GM23248 (cell line): Measurements from ENCODE around the gene FBXO9. TPM values are rescaled to one million over a fixed set of nuclear protein-coding genes. Genes with fewer than 3 reads are reported as not detected.

Experiments
- DNase-seq: peaks from one replicate; pipeline ENCODE4 v3.0.0-alpha.2; 2015
- H2AFZ ChIP-seq: fragments of 200-600 bp; sonication (generic); 2 replicates; pipeline ENCODE4 v1.6.1; 2016; ENCODE audit warnings: antibody characterized with exemption
- H3F3A ChIP-seq: fragments of 200-600 bp; sonication (generic); 2 replicates; pipeline ENCODE4 v1.6.1; 2016; ENCODE audit warnings: mild to moderate bottlenecking, antibody characterized with exemption, mixed run types; ENCODE audit not compliant: insufficient read depth
- H3K27ac ChIP-seq: fragments of 200-600 bp; sonication (generic); 2 replicates; pipeline ENCODE4 v1.5.1; 2016; ENCODE audit warnings: mild to moderate bottlenecking
- H3K27me3 ChIP-seq: fragments of 200-600 bp; sonication (generic); replicated peaks from 2 replicates; pipeline ENCODE4 v1.6.1; 2016; ENCODE audit warnings: mild to moderate bottlenecking; ENCODE audit not compliant: insufficient read depth
- H3K36me3 ChIP-seq: fragments of 200-600 bp; sonication (generic); 2 replicates; pipeline ENCODE4 v1.6.1; 2016; ENCODE audit warnings: low read depth, mild to moderate bottlenecking
- H3K4me1 ChIP-seq: fragments of 200-600 bp; sonication (generic); 2 replicates; pipeline ENCODE4 v1.6.1; 2016; ENCODE audit warnings: mild to moderate bottlenecking; ENCODE audit not compliant: insufficient read depth
- H3K4me2 ChIP-seq: fragments of 200-600 bp; sonication (generic); one replicate; pipeline ENCODE4 v1.6.1; 2016; ENCODE audit warnings: mild to moderate bottlenecking; ENCODE audit not compliant: unreplicated experiment
- H3K4me3 ChIP-seq: fragments of 200-600 bp; sonication (generic); 2 replicates; pipeline ENCODE4 v1.5.1; 2016; ENCODE audit warnings: mild to moderate bottlenecking
- H3K79me2 ChIP-seq: fragments of 200-600 bp; sonication (generic); 2 replicates; pipeline ENCODE4 v1.6.1; 2016; ENCODE audit warnings: mild to moderate bottlenecking; ENCODE audit not compliant: insufficient read depth
- H3K9ac ChIP-seq: fragments of 200-600 bp; sonication (generic); 2 replicates; pipeline ENCODE4 v1.6.1; 2016; ENCODE audit warnings: mild to moderate bottlenecking
- H3K9me2 ChIP-seq: fragments of 200-600 bp; sonication (generic); 2 replicates; pipeline ENCODE4 v1.6.1; 2016; ENCODE audit warnings: mixed run types, mild to moderate bottlenecking, moderate library complexity; ENCODE audit not compliant: insufficient read depth
- H3K9me3 ChIP-seq: fragments of 200-600 bp; sonication (generic); one replicate; pipeline ENCODE4 v1.6.1; 2017; ENCODE audit warnings: low read depth
- H4K20me1 ChIP-seq: fragments of 200-600 bp; sonication (generic); 2 replicates; pipeline ENCODE4 v1.6.0; 2016; ENCODE audit not compliant: insufficient read depth
- EZH2 ChIP-seq: fragments of 200-600 bp; sonication (generic); IDR thresholded peaks from 2 replicates; pipeline ENCODE4 v1.6.1; 2018; ENCODE audit warnings: antibody characterized with exemption, mild to moderate bottlenecking; ENCODE audit not compliant: insufficient read depth, poor library complexity, severe bottlenecking
- EZH2phosphoT487 ChIP-seq: fragments of 200-600 bp; sonication (generic); IDR thresholded peaks from 2 replicates; pipeline ENCODE4 v1.6.1; 2018; ENCODE audit warnings: antibody characterized with exemption, moderate library complexity, mild to moderate bottlenecking, low read depth; ENCODE audit not compliant: insufficient read depth
- WGBS, 2 experiments: methylation state at CpG; one replicate each; pipeline ENCODE4 v1.1.6; 2015 to 2017; ENCODE audit warnings: low lambda C conversion rate in 2 of 2, low coverage in 1 of 2; ENCODE audit errors: missing lambda C conversion rate in 2 of 2; 5-methylcytosine and 5-hydroxymethylcytosine counted together
- in situ Hi-C: fragments of 300-500 bp; cut with MboI; formaldehyde crosslinking; loops from 2 replicates; pipeline ENCODE4 v1.15.0; 2020
- polyA plus RNA-seq: library from polyadenylated mRNA; unstranded; fragments of >200 nt; fragmentation: Nextera tagmentation; extraction: Ambion mirVana; gene quantifications from 2 replicates; pipeline ENCODE4 v1.2.1, GENCODE V29; 2016
- total RNA-seq: library from RNA; depleted of rRNA; stranded (reverse); fragments of >200 nt; shearing (Covaris generic); gene quantifications from 2 replicates; pipeline ENCODE4 v1.2.3, GENCODE V29; 2014

The FBXO9 gene
- total and polyA plus RNA-seq, 2 experiments from 2014 or later: 56.5 to 59.6 TPM

GRCh38 chr6:53029257-53029656, 35.9 kb upstream of the FBXO9 start:
- Histone ChIP-seq H4K20me1 (no peaks in the 10 kb centered on the region), H3K4me1 (peaks cover 14% of the 10 kb centered on the region), H3K4me2 (no peak overlapping the region), H3K36me3 (peaks cover 28% of the 10 kb centered on the region; the same call in 1 of the 2 replicates), H3K79me2 (no peaks in the 10 kb centered on the region), H3K27ac (no peak overlapping the region), H3K27me3 (no peaks in the 10 kb centered on the region), H3K9ac (no peak overlapping the region), H3F3A (peaks cover 14% of the 10 kb centered on the region), H2AFZ (no peak overlapping the region), H3K4me3 (no peak overlapping the region), H3K9me2 (no peaks in the 10 kb centered on the region), H3K9me3 (no peaks in the 10 kb centered on the region)
- in situ Hi-C loops: no loop called here
- no peak for TF ChIP-seq EZH2phosphoT487
- TF ChIP-seq EZH2: no peak
- peak; percentile 29 for DNase-seq

GRCh38 chr6:53029761-53030160, 35.4 kb upstream of the FBXO9 start:
- H3K9ac ChIP-seq: no peak overlapping the region
- no peaks in the 10 kb centered on the region for H3K9me2 ChIP-seq
- H3K4me3 ChIP-seq: no peak overlapping the region
- no peak overlapping the region for H3K27ac ChIP-seq
- peaks cover 14% of the 10 kb centered on the region for H3F3A ChIP-seq
- 91 to 96% methylated on average over 3 of the region's 3 CpGs for WGBS, 2 experiments
- no peak overlapping the region for H2AFZ ChIP-seq
- DNase-seq: no peak
- H3K4me2 ChIP-seq: no peak overlapping the region
- no peaks in the 10 kb centered on the region for H4K20me1 ChIP-seq
- no peaks in the 10 kb centered on the region for H3K27me3 ChIP-seq
- H3K79me2 ChIP-seq: no peaks in the 10 kb centered on the region
- no peaks in the 10 kb centered on the region for H3K9me3 ChIP-seq
- TF ChIP-seq EZH2phosphoT487 (no peak), EZH2 (no peak)
- H3K36me3 ChIP-seq: peaks cover 28% of the 10 kb centered on the region; the same call in 1 of the 2 replicates
- in situ Hi-C loops: no loop called here
- H3K4me1 ChIP-seq: peaks cover 14% of the 10 kb centered on the region

- Histone ChIP-seq H3K9me2 (no peaks in the 10 kb centered on the region), H3K4me2 (no peak overlapping the region), H3K9me3 (no peaks in the 10 kb centered on the region), H3K4me1 (peaks cover 20% of the 10 kb centered on the region), H3K79me2 (no peaks in the 10 kb centered on the region), H3K27ac (no peak overlapping the region), H3K4me3 (no peak overlapping the region), H4K20me1 (no peaks in the 10 kb centered on the region), H3K27me3 (no peaks in the 10 kb centered on the region), H3K9ac (no peak overlapping the region), H3F3A (peaks cover 14% of the 10 kb centered on the region), H3K36me3 (peaks cover 21% of the 10 kb centered on the region; the same call in 1 of the 2 replicates), H2AFZ (no peak overlapping the region)
- DNase-seq: no peak
- WGBS, 2 experiments: 87 to 93% methylated on average over 4 of the region's 4 CpGs
- in situ Hi-C loops: no loop called here
- TF ChIP-seq EZH2phosphoT487: no peak
- TF ChIP-seq EZH2: no peak
Measured at GRCh38 chr6:53031281-53031680, 33.9 kb upstream of the FBXO9 start.

GRCh38 chr6:53032849-53033248, 32.4 kb upstream of the FBXO9 start:
- no peaks in the 10 kb centered on the region for H3K79me2 ChIP-seq
- H3K27ac ChIP-seq: 0 out of 2 replicates have a peak overlapping the region, but pooled peaks have one; percentile 48
- DNase-seq: peak; percentile 56
- peak overlapping the region; percentile 23; the same call in 1 of the 2 replicates for H2AFZ ChIP-seq
- WGBS, 2 experiments: 20 to 28% methylated on average over 4 of the region's 4 CpGs
- TF ChIP-seq EZH2 (no peak), EZH2phosphoT487 (no peak)
- no peak overlapping the region for H3K9ac ChIP-seq
- no peaks in the 10 kb centered on the region for H3K9me2 ChIP-seq
- H3K4me3 ChIP-seq: no peak overlapping the region
- H3K27me3 ChIP-seq: no peaks in the 10 kb centered on the region
- peaks cover 20% of the 10 kb centered on the region for H3K4me1 ChIP-seq
- in situ Hi-C loops: no loop called here
- peaks cover 13% of the 10 kb centered on the region; the same call in 1 of the 2 replicates for H3K36me3 ChIP-seq
- no peak overlapping the region for H3K4me2 ChIP-seq
- H3F3A ChIP-seq: peaks cover 14% of the 10 kb centered on the region
- H4K20me1 ChIP-seq: no peaks in the 10 kb centered on the region
- H3K9me3 ChIP-seq: no peaks in the 10 kb centered on the region

GRCh38 chr6:53033764-53034163, 31.4 kb upstream of the FBXO9 start:
- H4K20me1 ChIP-seq: no peaks in the 10 kb centered on the region
- H3K4me1 ChIP-seq: peaks cover 20% of the 10 kb centered on the region
- no peak overlapping the region for H2AFZ ChIP-seq
- no peak overlapping the region for H3K9ac ChIP-seq
- H3K4me3 ChIP-seq: no peak overlapping the region
- H3K36me3 ChIP-seq: peaks cover 13% of the 10 kb centered on the region; the same call in 1 of the 2 replicates
- H3K9me2 ChIP-seq: no peaks in the 10 kb centered on the region
- TF ChIP-seq EZH2phosphoT487 (no peak), EZH2 (no peak)
- H3K27me3 ChIP-seq: no peaks in the 10 kb centered on the region
- WGBS, 2 experiments: 56 to 57% methylated on average over 4 of the region's 4 CpGs
- in situ Hi-C loops: no loop called here
- peak; percentile 52 for DNase-seq
- no peak overlapping the region for H3K4me2 ChIP-seq
- no peaks in the 10 kb centered on the region for H3K79me2 ChIP-seq
- H3K27ac ChIP-seq: peak overlapping the region; percentile 48
- H3K9me3 ChIP-seq: no peaks in the 10 kb centered on the region
- peaks cover 14% of the 10 kb centered on the region for H3F3A ChIP-seq
